K562 (cell line): ENCODE measurements around the gene SLC24A1. TPM values are rescaled to one million over a fixed set of nuclear protein-coding genes. Genes with fewer than 3 reads are reported as not detected.

Source experiments
- ATAC-seq: fragments of 200-7000 bp; cut with Tn5 transposase; 3 replicates; pipeline ENCODE4 v1.9.1; 2020; ENCODE audit warnings: moderate library complexity
- BruUV-seq: library from RNA; stranded (reverse); fragments of 400-500 nt; replicated peaks from 2 replicates; lab custom pipeline; 2021; lab: Mats Ljungman, UMichigan
- CTCF ChIA-PET: fragments of 300-600 bp; formaldehyde crosslinking; extraction: SDS; loops from one replicate; lab custom pipeline; 2021; ENCODE audit warnings: low intra/inter-chr PET ratio; lab: Yijun Ruan, JAX
- POLR2A ChIA-PET: fragments of 300-600, 350-650 bp; sonication (Branson Sonifier 250); formaldehyde crosslinking; extraction: SDS; loops from one replicate; lab custom pipeline; 2021; ENCODE audit warnings: antibody characterized with exemption, inconsistent platforms; lab: Yijun Ruan, JAX
- DNase-seq, 4 experiments: peaks; one replicate each; pipeline versions ENCODE4 v3.0.0 to v3.0.0-alpha.2; 2011 to 2018; ENCODE audit warnings: low spot score in 3 of 4, mixed read lengths in 3 of 4; ENCODE audit errors: extremely low read depth in 1 of 4
- FAIRE-seq: peaks from 2 replicates; lab custom pipeline; 2011; peaks lifted over from hg19 to GRCh38; lab: Jason Lieb, UNC
- H2AFZ ChIP-seq: 2 replicates; pipeline ENCODE4 v1.6.0; 2011; ENCODE audit warnings: low read depth, low read length, control low read depth, inconsistent platforms
- H3K27ac ChIP-seq: fragments of 200-600 bp; 3 replicates; pipeline ENCODE4 v1.8.0; 2011; ENCODE audit warnings: low read depth, mild to moderate bottlenecking, control low read depth, inconsistent platforms, low read length, moderate library complexity, mixed read lengths; ENCODE audit errors: extremely low read depth
- H3K27me3 ChIP-seq, 2 experiments: fragments of 300-600 bp in 1 of 2; 2 replicates in 1 of 2; 3 replicates in 1 of 2; pipeline versions ENCODE4 v1.6.0 to v1.8.0; 2011; ENCODE audit warnings: inconsistent platforms in 2 of 2, low read length in 2 of 2, mild to moderate bottlenecking in 1 of 2, mixed read lengths in 1 of 2, moderate library complexity in 1 of 2; ENCODE audit not compliant: control insufficient read depth in 2 of 2, insufficient read depth in 2 of 2
- H3K36me3 ChIP-seq: fragments of 300-600 bp; 3 replicates; pipeline ENCODE4 v1.8.0; 2011; ENCODE audit warnings: mild to moderate bottlenecking, low read length, inconsistent platforms; ENCODE audit not compliant: control insufficient read depth, insufficient read depth
- H3K4me1 ChIP-seq, 2 experiments: fragments of 200-600 bp in 1 of 2; replicated peaks in 1 of 2; 2 replicates in 1 of 2; 3 replicates in 1 of 2; pipeline versions ENCODE4 v1.5.1 to v1.8.0; 2011; ENCODE audit warnings: inconsistent platforms in 2 of 2, low read length in 2 of 2, mild to moderate bottlenecking in 1 of 2, mixed read lengths in 1 of 2, moderate library complexity in 1 of 2; ENCODE audit not compliant: control insufficient read depth in 2 of 2, insufficient read depth in 2 of 2
- H3K4me2 ChIP-seq: 2 replicates; pipeline ENCODE4 v1.6.1; 2011; ENCODE audit warnings: low read length, control low read depth, inconsistent platforms, mixed read lengths; ENCODE audit not compliant: insufficient read depth
- H3K4me3 ChIP-seq: fragments of 200-600 bp; sonication (generic), shearing (Covaris generic); 2 replicates; pipeline ENCODE4 v1.5.1; 2016; ENCODE audit warnings: control low read depth, inconsistent platforms
- H3K79me2 ChIP-seq: fragments of 200-600 bp; 3 replicates; pipeline ENCODE4 v1.8.0; 2011; ENCODE audit warnings: low read length, inconsistent platforms; ENCODE audit not compliant: control insufficient read depth, insufficient read depth
- H3K9ac ChIP-seq, 2 experiments: 2 replicates each; pipeline versions ENCODE4 v1.6.0 to v1.6.1; 2011; ENCODE audit warnings: low read depth in 2 of 2, low read length in 2 of 2, control low read depth in 1 of 2, inconsistent platforms in 1 of 2, mild to moderate bottlenecking in 1 of 2, mixed read lengths in 1 of 2; ENCODE audit not compliant: insufficient read depth in 1 of 2
- H3K9me1 ChIP-seq: one replicate; pipeline ENCODE4 v1.6.0; 2011; ENCODE audit warnings: inconsistent platforms, mild to moderate bottlenecking, low read length, moderate library complexity; ENCODE audit not compliant: control insufficient read depth, insufficient read depth
- H3K9me3 ChIP-seq: replicated peaks from 2 replicates; pipeline ENCODE4 v1.5.1; 2011; ENCODE audit warnings: low read depth, low read length, inconsistent platforms; ENCODE audit not compliant: control insufficient read depth, insufficient read depth
- H4K20me1 ChIP-seq: replicated peaks from 2 replicates; pipeline ENCODE4 v1.6.1; 2011; ENCODE audit warnings: low read length, inconsistent platforms, mixed read lengths; ENCODE audit not compliant: control insufficient read depth, insufficient read depth
- BCL6 ChIP-seq: fragments of 250-450 bp; sonication (Bioruptor Pico); IDR thresholded peaks from 2 replicates; pipeline ENCODE4 v1.4.0; 2020
- CGGBP1 ChIP-seq: fragments of 250-450 bp; sonication (Bioruptor Pico); IDR thresholded peaks from 2 replicates; pipeline ENCODE4 v1.9.0; 2021; ENCODE audit warnings: mild to moderate bottlenecking
- EHMT2 ChIP-seq: fragments of 450-650 bp; IDR thresholded peaks from 2 replicates; pipeline ENCODE4 v1.6.1; 2018; ENCODE audit warnings: antibody characterized with exemption
- HDGF ChIP-seq: fragments of 450-650 bp; IDR thresholded peaks from 2 replicates; pipeline ENCODE4 v1.6.1; 2016
- MAFG ChIP-seq: fragments of 450-650 bp; conservative IDR thresholded peaks from 2 replicates; pipeline ENCODE4 v1.6.1; 2016; ENCODE audit warnings: missing genetic modification characterization, missing compliant biosample characterization
- MIER1 ChIP-seq: fragments of 450-650 bp; IDR thresholded peaks from 2 replicates; pipeline ENCODE4 v1.6.1; 2016; ENCODE audit warnings: antibody characterized with exemption, mild to moderate bottlenecking, low read depth
- RBM15 ChIP-seq: fragments of 200-400 bp; formaldehyde crosslinking; IDR thresholded peaks from 2 replicates; pipeline ENCODE4 v1.6.1; 2018; ENCODE audit warnings: mild to moderate bottlenecking, low read length, moderate library complexity; ENCODE audit not compliant: insufficient read depth
- RFX1 ChIP-seq: fragments of 450-650 bp; IDR thresholded peaks from 2 replicates; pipeline ENCODE4 v1.6.1; 2016; ENCODE audit warnings: mild to moderate bottlenecking, moderate library complexity
- TEAD1 ChIP-seq, 2 experiments: fragments of 450-650 bp in 1 of 2; sonication (generic) in 1 of 2; formaldehyde crosslinking; IDR thresholded peaks; 2 replicates each; pipeline versions ENCODE4 v1.4.0 to v1.8.0; 2020 to 2022; ENCODE audit warnings: mild to moderate bottlenecking in 2 of 2, missing genetic modification reagents in 1 of 2
- TFE3 ChIP-seq: fragments of 450-650 bp; formaldehyde crosslinking; IDR thresholded peaks from 2 replicates; pipeline ENCODE4 v1.4.0; 2020; ENCODE audit warnings: mild to moderate bottlenecking, mixed read lengths
- ZNF232 ChIP-seq: sonication (generic); formaldehyde crosslinking; IDR thresholded peaks from 2 replicates; pipeline ENCODE4 v1.8.0; 2022; ENCODE audit warnings: mild to moderate bottlenecking, missing genetic modification reagents
- ZNF639 ChIP-seq, 2 experiments: fragments of 200-800 bp in 1 of 2; sonication (Bioruptor generic) in 1 of 2; sonication (generic) in 1 of 2; formaldehyde crosslinking in 1 of 2; IDR thresholded peaks in 1 of 2; conservative IDR thresholded peaks in 1 of 2; 2 replicates each; pipeline versions ENCODE4 v1.5.0 to v1.6.1; 2016 to 2020; ENCODE audit warnings: missing compliant biosample characterization in 1 of 2, missing genetic modification characterization in 1 of 2, missing genetic modification reagents in 1 of 2
- ZNF717 ChIP-seq: fragments of 250-450 bp; sonication (Bioruptor Pico); IDR thresholded peaks from 2 replicates; pipeline ENCODE4 v1.5.0; 2021
- WGBS: fragments of 100-300 bp; shearing (Covaris generic); methylation state at CpG from one replicate; pipeline ENCODE4 v1.1.6; 2016; ENCODE audit warnings: low coverage, mixed read lengths; ENCODE audit not compliant: insufficient coverage; ENCODE audit errors: missing lambda C conversion rate; 5-methylcytosine and 5-hydroxymethylcytosine counted together
- in situ Hi-C: fragments of 300-500 bp; cut with MboI; formaldehyde crosslinking; loops from 4 replicates; pipeline ENCODE4 v1.15.0; 2018; ENCODE audit warnings: inconsistent platforms, mixed read lengths
- intact Hi-C: fragments of 100-400 bp; cut with micrococcal nuclease; formaldehyde crosslinking; loops from 2 replicates; pipeline ENCODE4 v1.14.2; 2022
- polyA plus RNA-seq, 8 experiments: library from polyadenylated mRNA; depleted of rRNA in 4 of 8; stranded (reverse) in 5 of 8; unstranded in 3 of 8; fragments of >200 nt; fragmentation: Nextera tagmentation in 2 of 8; fragmentation: Illumina TruSeq in 1 of 8; extraction: Ambion mirVana in 2 of 8; extraction: Trizol in 1 of 8; gene quantifications; 2 replicates each; pipeline versions ENCODE4 v1.2.1 to v1.2.3, GENCODE V29; 2011 to 2014; ENCODE audit warnings: inconsistent platforms in 1 of 8, missing spikeins in 1 of 8
- total RNA-seq, 7 experiments: library from RNA; depleted of rRNA in 6 of 7; stranded (reverse); fragments of >200 nt in 6 of 7; fragmentation: Illumina TruSeq in 2 of 7; extraction: Trizol in 2 of 7; gene quantifications; 2 replicates each; pipeline versions ENCODE4 v1.2.1 to v1.2.3, GENCODE V29; 2011 to 2021; ENCODE audit warnings: low replicate concordance in 1 of 7

SLC24A1 gene
- total and polyA plus RNA-seq, 9 of the 15 experiments (the other 6 are each of a cell fraction or from before 2014, with no cell fraction given): 3.1 to 8.2 (median 5.5) TPM

- intact Hi-C loops (no loop called here), in situ Hi-C loops (no loop called here)
- no peaks in the 10 kb centered on the region for H4K20me1 ChIP-seq
- no peaks in the 10 kb centered on the region for H3K9me1 ChIP-seq
- no peaks in the 10 kb centered on the region for H3K27me3 ChIP-seq
- H2AFZ ChIP-seq: no peak overlapping the region
- ATAC-seq: no peak
- H3K36me3 ChIP-seq: peaks cover 79% of the 10 kb centered on the region
- no peak overlapping the region for H3K9ac ChIP-seq
- TF ChIP-seq RFX1 (peak; percentile 65), ZNF232 (no peak)
- no peaks in the 10 kb centered on the region for H3K4me1 ChIP-seq
- no peak overlapping the region for H3K4me3 ChIP-seq
- DNase-seq: no peak
- FAIRE-seq: no peak
- POLR2A ChIA-PET: no interaction called here
- CTCF ChIA-PET: no interaction called here
- no peak overlapping the region for H3K4me2 ChIP-seq
- H3K79me2 ChIP-seq: no peaks in the 10 kb centered on the region
- no TSS peak for BruUV-seq
- H3K9me3 ChIP-seq: no peaks in the 10 kb centered on the region
- WGBS: 73% methylated on average over 1 of the region's 1 CpG
- no peak overlapping the region for H3K27ac ChIP-seq
These were observed 38.0 kb upstream of the SLC24A1 start for GRCh38 chr15:65583701-65584100.

GRCh38 chr15:65584241-65584640 lies 37.5 kb upstream of the SLC24A1 start:
- Histone ChIP-seq H3K36me3 (peaks cover 79% of the 10 kb centered on the region), H4K20me1 (no peaks in the 10 kb centered on the region), H3K9ac (no peak overlapping the region), H3K27ac (no peak overlapping the region), H3K9me1 (no peaks in the 10 kb centered on the region), H3K4me1 (no peaks in the 10 kb centered on the region), H3K9me3 (no peaks in the 10 kb centered on the region), H2AFZ (no peak overlapping the region), H3K79me2 (no peaks in the 10 kb centered on the region), H3K27me3 (no peaks in the 10 kb centered on the region), H3K4me3 (no peak overlapping the region), H3K4me2 (no peak overlapping the region)
- ChIA-PET POLR2A (no interaction called here), CTCF (no interaction called here)
- intact Hi-C loops: no loop called here
- in situ Hi-C loops: no loop called here
- no peak for TF ChIP-seq ZNF639 (CRISPR knock-in tag; conservative IDR thresholded peaks at IDR 0.05 in 1 of 2, IDR thresholded peaks at IDR 0.05 in 1 of 2)
- TF ChIP-seq TEAD1 (CRISPR knock-in tag; IDR thresholded peaks at IDR 0.05): no peak
- TF ChIP-seq MAFG (tag): no peak
- no peak for TF ChIP-seq HDGF
- TF ChIP-seq BCL6 (CRISPR knock-in tag): no peak
- no peak for TF ChIP-seq MIER1
- TF ChIP-seq TFE3 (CRISPR knock-in tag): no peak
- no peak for TF ChIP-seq ZNF717 (CRISPR knock-in tag)
- no peak for TF ChIP-seq EHMT2
- TF ChIP-seq RBM15: no peak
- TF ChIP-seq CGGBP1: no peak
- no TSS peak for BruUV-seq
- DNase-seq: no peak
- no peak for FAIRE-seq
- ATAC-seq: no peak
